Activated naive CD4-positive, alpha-beta T cell treated with anti-CD3 and anti-CD28 coated beads, Interleukin-2, amount 10 ng/mL, durations not matched to agents 7 days and 5 days (primary cell): ENCODE measurements around the gene DAD1.
"Not testable (repeated sequence)": the region's sequence is repeated elsewhere in the genome, so short reads cannot be mapped to it uniquely, and the experiment has no call there.

Experiments used
- CTCF ChIA-PET: fragments of 350-600 bp; sonication (Branson Sonifier 250); formaldehyde crosslinking; loops from one replicate; lab custom pipeline; 2021; ENCODE audit warnings: antibody characterized with exemption; lab: Charles Lee
- DNase-seq: peaks from one replicate; pipeline ENCODE4 v3.0.0-alpha.2; 2020
- H3K27ac Mint-ChIP-seq: one replicate; pipeline ENCODE4 v1.8.0; 2021; ENCODE audit warnings: mild to moderate bottlenecking, moderate library complexity, mixed read lengths
- H3K27me3 Mint-ChIP-seq: one replicate; pipeline ENCODE4 v1.8.0; 2021; ENCODE audit warnings: mild to moderate bottlenecking, mixed read lengths
- H3K36me3 Mint-ChIP-seq: one replicate; pipeline ENCODE4 v1.8.0; 2021; ENCODE audit warnings: mixed read lengths
- H3K4me1 Mint-ChIP-seq: one replicate; pipeline ENCODE4 v1.8.0; 2021; ENCODE audit warnings: mixed read lengths
- H3K4me3 Mint-ChIP-seq: one replicate; pipeline ENCODE4 v1.8.0; 2021; ENCODE audit warnings: mild to moderate bottlenecking, moderate library complexity, mixed read lengths
- H3K9me3 Mint-ChIP-seq: one replicate; pipeline ENCODE4 v1.8.0; 2021; ENCODE audit warnings: mixed read lengths

The DAD1 gene

GRCh38 chr14:22559041-22559440 lies 30.0 kb downstream of the DAD1 start:
- CTCF ChIA-PET = interaction anchor here (0.6 to 3.5 kb wide), 5 partner anchors 8 to 94 kb away, joined by 3 to 113 read pairs (median 12); no protein-coding TSS in a partner anchor
- DNase-seq = no peak
- Mint-ChIP-seq H3K9me3 (no peaks in the 10 kb centered on the region), H3K4me1 (peaks cover 92% of the 10 kb centered on the region), H3K27me3 (peaks cover 4% of the 10 kb centered on the region), H3K4me3 (peak overlapping the region; percentile 80), H3K27ac (peak overlapping the region; percentile 97), H3K36me3 (peaks cover 34% of the 10 kb centered on the region)

- CTCF ChIA-PET = interaction anchor here (0.7 to 1.3 kb wide), 10 partner anchors 9 to 713 kb away, joined by 3 to 54 read pairs (median 4); no protein-coding TSS in a partner anchor
- H3K36me3 Mint-ChIP-seq = peaks cover 35% of the 10 kb centered on the region
- H3K27me3 Mint-ChIP-seq = peaks cover 8% of the 10 kb centered on the region
- peak overlapping the region; percentile 97 for H3K27ac Mint-ChIP-seq
- H3K4me3 Mint-ChIP-seq = peak overlapping the region; percentile 80
- no peaks in the 10 kb centered on the region for H3K9me3 Mint-ChIP-seq
- peak; percentile 69 for DNase-seq
- peaks cover 91% of the 10 kb centered on the region for H3K4me1 Mint-ChIP-seq
Observed at GRCh38 chr14:22558221-22558913, 30.7 kb downstream of the DAD1 start.

- Mint-ChIP-seq H3K27me3 (peaks cover 8% of the 10 kb centered on the region), H3K4me3 (peak overlapping the region; percentile 80), H3K27ac (peak overlapping the region; percentile 97), H3K9me3 (no peaks in the 10 kb centered on the region), H3K4me1 (peaks cover 92% of the 10 kb centered on the region), H3K36me3 (peaks cover 36% of the 10 kb centered on the region)
- CTCF ChIA-PET = interaction anchor here (0.7 to 1.3 kb wide), 9 partner anchors 10 to 645 kb away, joined by 3 to 54 read pairs (median 6); no protein-coding TSS in a partner anchor
- DNase-seq = no peak
Observed at GRCh38 chr14:22557846-22558220, 31.2 kb downstream of the DAD1 start.

- Mint-ChIP-seq H3K4me3 (peak overlapping the region; percentile 80), H3K27me3 (peaks cover 8% of the 10 kb centered on the region), H3K4me1 (peaks cover 92% of the 10 kb centered on the region), H3K9me3 (no peaks in the 10 kb centered on the region), H3K27ac (peak overlapping the region; percentile 97), H3K36me3 (peaks cover 41% of the 10 kb centered on the region)
- CTCF ChIA-PET = interaction anchor here (0.7 to 3.5 kb wide), 31 partner anchors 7 to 806 kb away, joined by 3 to 139 read pairs (median 4); no protein-coding TSS in a partner anchor
- DNase-seq = peak; percentile 93
Observed at GRCh38 chr14:22556990-22557623, 31.9 kb downstream of the DAD1 start.

GRCh38 chr14:22556021-22556989 lies 32.7 kb downstream of the DAD1 start:
- peaks cover 93% of the 10 kb centered on the region for H3K4me1 Mint-ChIP-seq
- CTCF ChIA-PET = interaction anchor here (0.7 to 3.5 kb wide), 38 partner anchors 8 to 805 kb away, joined by 3 to 139 read pairs (median 4); no protein-coding TSS in a partner anchor
- H3K27ac Mint-ChIP-seq = peak overlapping the region; percentile 97
- peak; percentile 100 for DNase-seq
- H3K4me3 Mint-ChIP-seq = peak overlapping the region; percentile 80
- H3K36me3 Mint-ChIP-seq = peaks cover 49% of the 10 kb centered on the region
- H3K27me3 Mint-ChIP-seq = peaks cover 8% of the 10 kb centered on the region
- no peaks in the 10 kb centered on the region for H3K9me3 Mint-ChIP-seq

- CTCF ChIA-PET = interaction anchor here (0.9 to 3.5 kb wide), 25 partner anchors 8 to 805 kb away, joined by 3 to 139 read pairs (median 6); no protein-coding TSS in a partner anchor
- Mint-ChIP-seq H3K36me3 (peaks cover 57% of the 10 kb centered on the region), H3K27ac (peak overlapping the region; percentile 97), H3K9me3 (no peaks in the 10 kb centered on the region), H3K27me3 (peaks cover 8% of the 10 kb centered on the region), H3K4me1 (peaks cover 93% of the 10 kb centered on the region), H3K4me3 (peak overlapping the region; percentile 80)
- peak; percentile 67 for DNase-seq
Observed at GRCh38 chr14:22555384-22556011, 33.5 kb downstream of the DAD1 start.

GRCh38 chr14:22554498-22555383 lies 34.3 kb downstream of the DAD1 start:
- Mint-ChIP-seq H3K9me3 (no peaks in the 10 kb centered on the region), H3K36me3 (peaks cover 60% of the 10 kb centered on the region), H3K4me1 (peaks cover 93% of the 10 kb centered on the region), H3K27ac (peak overlapping the region; percentile 97), H3K27me3 (peaks cover 8% of the 10 kb centered on the region), H3K4me3 (peak overlapping the region; percentile 80)
- CTCF ChIA-PET = interaction anchor here (1.0 to 3.5 kb wide), 11 partner anchors 9 to 470 kb away, joined by 3 to 139 read pairs (median 6); no protein-coding TSS in a partner anchor
- DNase-seq = peak; percentile 48

- Mint-ChIP-seq H3K4me3 (peak overlapping the region; percentile 80), H3K27ac (peak overlapping the region; percentile 97)
- CTCF ChIA-PET = interaction anchor here (1.2 to 3.5 kb wide), 2 partner anchors 8 to 16 kb away, joined by 4 to 139 read pairs; no protein-coding TSS in a partner anchor
Observed at GRCh38 chr14:22553861-22554497, 35.0 kb downstream of the DAD1 start.

GRCh38 chr14:22553445-22553844 lies 35.6 kb downstream of the DAD1 start:
- no peak for DNase-seq
- Mint-ChIP-seq H3K4me1 (peaks cover 91% of the 10 kb centered on the region), H3K9me3 (no peaks in the 10 kb centered on the region), H3K27ac (peak overlapping the region; percentile 95), H3K27me3 (peaks cover 8% of the 10 kb centered on the region), H3K36me3 (peaks cover 64% of the 10 kb centered on the region), H3K4me3 (peak overlapping the region; percentile 58)
- CTCF ChIA-PET = interaction anchor here (0.9 to 6.3 kb wide), 3 partner anchors 17 to 640 kb away, joined by 4 to 32 read pairs (median 4); no protein-coding TSS in a partner anchor

More at GRCh38 chr14:22553861-22554497, 35.0 kb downstream of the DAD1 start:
- not testable (repeated sequence) for H3K27me3 Mint-ChIP-seq, H3K9me3 Mint-ChIP-seq
- peak; percentile 48 for DNase-seq
- peaks cover 93% of the 10 kb centered on the region for H3K4me1 Mint-ChIP-seq
- peaks cover 65% of the 10 kb centered on the region for H3K36me3 Mint-ChIP-seq

- CTCF ChIA-PET = interaction anchor here (0.9 to 6.3 kb wide), 5 partner anchors 15 to 639 kb away, joined by 3 to 32 read pairs (median 4); no protein-coding TSS in a partner anchor
- Mint-ChIP-seq H3K27me3 (peaks cover 8% of the 10 kb centered on the region), H3K9me3 (no peaks in the 10 kb centered on the region), H3K4me1 (peaks cover 91% of the 10 kb centered on the region), H3K4me3 (peak overlapping the region; percentile 67), H3K36me3 (peaks cover 71% of the 10 kb centered on the region), H3K27ac (peak overlapping the region; percentile 95)
- DNase-seq = peak; percentile 24
Observed at GRCh38 chr14:22552827-22553076, 36.3 kb downstream of the DAD1 start.

GRCh38 chr14:22552001-22552826 lies 36.8 kb downstream of the DAD1 start:
- no peaks in the 10 kb centered on the region for H3K9me3 Mint-ChIP-seq
- H3K4me3 Mint-ChIP-seq = peak overlapping the region; percentile 67
- peaks cover 8% of the 10 kb centered on the region for H3K27me3 Mint-ChIP-seq
- DNase-seq = peak; percentile 34
- peaks cover 76% of the 10 kb centered on the region for H3K36me3 Mint-ChIP-seq
- peaks cover 91% of the 10 kb centered on the region for H3K4me1 Mint-ChIP-seq
- H3K27ac Mint-ChIP-seq = peak overlapping the region; percentile 95
- CTCF ChIA-PET = interaction anchor here (0.9 to 6.3 kb wide), 6 partner anchors 15 to 784 kb away, joined by 3 to 32 read pairs (median 4); no protein-coding TSS in a partner anchor
